Neural progenitor cell (in vitro differentiated cells): Measurements from ENCODE around the gene EPSTI1. TPM values are rescaled to one million over a fixed set of nuclear protein-coding genes. Genes with fewer than 3 reads are reported as not detected.

Source experiments
- DNase-seq: peaks from one replicate; pipeline ENCODE4 v3.0.0-alpha.2; 2016; ENCODE audit warnings: low spot score
- H2AFZ ChIP-seq: fragments of 200-600 bp; sonication (generic); replicated peaks from 2 replicates; pipeline ENCODE4 v1.6.1; 2016; ENCODE audit warnings: antibody characterized with exemption
- H3F3A ChIP-seq: fragments of 200-600 bp; sonication (generic); 2 replicates; pipeline ENCODE4 v1.6.1; 2016; ENCODE audit warnings: antibody characterized with exemption, low read depth
- H3K27ac ChIP-seq: fragments of 200-600 bp; sonication (generic); 2 replicates; pipeline ENCODE4 v1.5.1; 2016; ENCODE audit warnings: mild to moderate bottlenecking
- H3K27me3 ChIP-seq: fragments of 200-600 bp; sonication (generic); 2 replicates; pipeline ENCODE4 v1.6.1; 2016; ENCODE audit warnings: mild to moderate bottlenecking, moderate library complexity
- H3K36me3 ChIP-seq: fragments of 200-600 bp; sonication (generic); 2 replicates; pipeline ENCODE4 v1.5.1; 2016
- H3K4me1 ChIP-seq: fragments of 200-600 bp; sonication (generic); 2 replicates; pipeline ENCODE4 v1.6.1; 2016; ENCODE audit warnings: mixed run types
- H3K4me2 ChIP-seq: fragments of 200-600 bp; sonication (generic); 2 replicates; pipeline ENCODE4 v1.6.1; 2016
- H3K4me3 ChIP-seq: fragments of 200-600 bp; sonication (generic); 2 replicates; pipeline ENCODE4 v1.5.1; 2016
- H3K79me2 ChIP-seq: fragments of 200-600 bp; sonication (generic); 2 replicates; pipeline ENCODE4 v1.6.1; 2016; ENCODE audit warnings: low read depth
- H3K9ac ChIP-seq: fragments of 200-600 bp; sonication (generic); 2 replicates; pipeline ENCODE4 v1.6.1; 2016
- H3K9me3 ChIP-seq: fragments of 200-600 bp; sonication (generic); 2 replicates; pipeline ENCODE4 v1.5.1; 2016; ENCODE audit warnings: low read depth
- H4K20me1 ChIP-seq: fragments of 200-600 bp; sonication (generic); 2 replicates; pipeline ENCODE4 v1.6.1; 2016; ENCODE audit warnings: low read depth
- H3K27ac Mint-ChIP-seq: 3 replicates; pipeline ENCODE4 v1.8.0; 2021; ENCODE audit warnings: mixed read lengths
- H3K27me3 Mint-ChIP-seq: 2 replicates; pipeline ENCODE4 v1.8.0; 2022; ENCODE audit warnings: low read depth, mild to moderate bottlenecking, inconsistent platforms, moderate library complexity, mixed read lengths; ENCODE audit not compliant: insufficient read depth
- H3K36me3 Mint-ChIP-seq: 3 replicates; pipeline ENCODE4 v1.8.0; 2021; ENCODE audit warnings: mixed read lengths
- H3K4me1 Mint-ChIP-seq: 3 replicates; pipeline ENCODE4 v1.8.0; 2021; ENCODE audit warnings: mixed read lengths
- H3K4me3 Mint-ChIP-seq: 3 replicates; pipeline ENCODE4 v1.8.0; 2021; ENCODE audit warnings: mild to moderate bottlenecking, moderate library complexity, mixed read lengths
- H3K9me3 Mint-ChIP-seq: 3 replicates; pipeline ENCODE4 v1.8.0; 2020; ENCODE audit warnings: mixed read lengths
- EZH2 ChIP-seq: fragments of 200-600 bp; sonication (generic); IDR thresholded peaks from 2 replicates; pipeline ENCODE4 v1.6.1; 2017; ENCODE audit warnings: antibody characterized with exemption, mild to moderate bottlenecking, moderate library complexity
- EZH2phosphoT487 ChIP-seq: fragments of 200-600 bp; sonication (generic); IDR thresholded peaks from 2 replicates; pipeline ENCODE4 v1.6.1; 2017; ENCODE audit warnings: antibody characterized with exemption
- total RNA-seq: library from RNA; depleted of rRNA; stranded (reverse); fragments of >200 nt; gene quantifications from 2 replicates; pipeline ENCODE4 v1.2.3, GENCODE V29; 2015; ENCODE audit warnings: low replicate concordance
- TF ChIP-seq, protein P1 (sequence below): fragments of 200-600 bp; sonication (generic); IDR thresholded peaks from 2 replicates; pipeline ENCODE4 v1.5.1; 2017; ENCODE audit warnings: antibody characterized with exemption, mild to moderate bottlenecking

EPSTI1 gene
- total RNA-seq, 1 donor from 2014 or later: 0.32 TPM

GRCh38 chr13:43023289-43023963 lies 31.4 kb upstream of the EPSTI1 start, which contains the start of gene DNAJC15:
Gene DNAJC15 (plus strand): TSS chr13:43023586. CDS start chr13:43023627, 41 bp downstream.
- peaks cover 6% of the 10 kb centered on the region for H3K9me3 Mint-ChIP-seq
- Histone ChIP-seq H4K20me1 (no peaks in the 10 kb centered on the region), H3K9ac (no peak within 1 kb of the TSS), H2AFZ (peak within 1 kb of the TSS; percentile 48), H3F3A (no peaks in the 10 kb centered on the region), H3K4me1 (peaks cover 12% of the 10 kb centered on the region), H3K27ac (no peak within 1 kb of the TSS), H3K36me3 (no peaks in the 10 kb centered on the region), H3K27me3 (no peaks in the 10 kb centered on the region), H3K79me2 (no peaks in the 10 kb centered on the region), H3K4me2 (peak within 1 kb of the TSS; percentile 58), H3K9me3 (no peaks in the 10 kb centered on the region), H3K4me3 (peak within 1 kb of the TSS; percentile 43)
- H3K4me3 Mint-ChIP-seq: peak within 1 kb of the TSS; percentile 91
- peaks cover 11% of the 10 kb centered on the region for H3K27me3 Mint-ChIP-seq
- peak within 1 kb of the TSS; percentile 90 for H3K27ac Mint-ChIP-seq
- peak; percentile 70 for DNase-seq
- TF ChIP-seq EZH2 (no peak), EZH2phosphoT487 (no peak)
- TF ChIP-seq, protein P1, sequence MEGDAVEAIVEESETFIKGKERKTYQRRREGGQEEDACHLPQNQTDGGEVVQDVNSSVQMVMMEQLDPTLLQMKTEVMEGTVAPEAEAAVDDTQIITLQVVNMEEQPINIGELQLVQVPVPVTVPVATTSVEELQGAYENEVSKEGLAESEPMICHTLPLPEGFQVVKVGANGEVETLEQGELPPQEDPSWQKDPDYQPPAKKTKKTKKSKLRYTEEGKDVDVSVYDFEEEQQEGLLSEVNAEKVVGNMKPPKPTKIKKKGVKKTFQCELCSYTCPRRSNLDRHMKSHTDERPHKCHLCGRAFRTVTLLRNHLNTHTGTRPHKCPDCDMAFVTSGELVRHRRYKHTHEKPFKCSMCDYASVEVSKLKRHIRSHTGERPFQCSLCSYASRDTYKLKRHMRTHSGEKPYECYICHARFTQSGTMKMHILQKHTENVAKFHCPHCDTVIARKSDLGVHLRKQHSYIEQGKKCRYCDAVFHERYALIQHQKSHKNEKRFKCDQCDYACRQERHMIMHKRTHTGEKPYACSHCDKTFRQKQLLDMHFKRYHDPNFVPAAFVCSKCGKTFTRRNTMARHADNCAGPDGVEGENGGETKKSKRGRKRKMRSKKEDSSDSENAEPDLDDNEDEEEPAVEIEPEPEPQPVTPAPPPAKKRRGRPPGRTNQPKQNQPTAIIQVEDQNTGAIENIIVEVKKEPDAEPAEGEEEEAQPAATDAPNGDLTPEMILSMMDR: no peak
- peaks cover 6% of the 10 kb centered on the region for H3K36me3 Mint-ChIP-seq
- peaks cover 7% of the 10 kb centered on the region for H3K4me1 Mint-ChIP-seq

DNA sequence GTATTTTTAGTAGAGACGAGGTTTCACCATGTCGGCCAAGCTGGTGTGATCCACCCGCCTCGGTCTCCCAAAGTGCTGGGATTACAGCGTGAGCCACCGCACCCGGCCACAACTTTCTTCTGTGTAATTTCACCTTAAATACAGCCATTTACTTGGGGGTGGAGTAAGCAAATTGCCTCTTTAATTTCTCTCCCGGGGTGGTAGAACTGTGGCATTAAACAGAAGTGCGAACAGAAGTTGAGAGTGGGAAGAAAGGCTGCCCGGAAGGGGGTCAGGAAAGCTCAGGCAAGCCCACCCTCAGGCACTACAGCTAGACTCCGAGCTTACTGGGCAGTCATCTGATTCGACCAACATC lies 30.9 kb upstream of the EPSTI1 start:
- Mint-ChIP-seq H3K36me3 (peaks cover 6% of the 10 kb centered on the region), H3K9me3 (peaks cover 6% of the 10 kb centered on the region), H3K4me1 (peaks cover 7% of the 10 kb centered on the region), H3K27me3 (peaks cover 11% of the 10 kb centered on the region), H3K4me3 (peak overlapping the region; percentile 91), H3K27ac (no peak overlapping the region)
- H2AFZ ChIP-seq: peak overlapping the region; percentile 48
- DNase-seq: no peak
- H3K4me1 ChIP-seq: peaks cover 12% of the 10 kb centered on the region
- H3K4me3 ChIP-seq: peak overlapping the region; percentile 43
- H3K36me3 ChIP-seq: no peaks in the 10 kb centered on the region
- TF ChIP-seq EZH2phosphoT487: no peak
- no peak for TF ChIP-seq EZH2
- TF ChIP-seq, protein P1: no peak
- no peaks in the 10 kb centered on the region for H3K27me3 ChIP-seq
- no peak overlapping the region for H3K9ac ChIP-seq
- no peaks in the 10 kb centered on the region for H3K9me3 ChIP-seq
- H3K27ac ChIP-seq: no peak overlapping the region
- H4K20me1 ChIP-seq: no peaks in the 10 kb centered on the region
- no peaks in the 10 kb centered on the region for H3K79me2 ChIP-seq
- H3F3A ChIP-seq: no peaks in the 10 kb centered on the region
- peak overlapping the region; percentile 58 for H3K4me2 ChIP-seq

DNA sequence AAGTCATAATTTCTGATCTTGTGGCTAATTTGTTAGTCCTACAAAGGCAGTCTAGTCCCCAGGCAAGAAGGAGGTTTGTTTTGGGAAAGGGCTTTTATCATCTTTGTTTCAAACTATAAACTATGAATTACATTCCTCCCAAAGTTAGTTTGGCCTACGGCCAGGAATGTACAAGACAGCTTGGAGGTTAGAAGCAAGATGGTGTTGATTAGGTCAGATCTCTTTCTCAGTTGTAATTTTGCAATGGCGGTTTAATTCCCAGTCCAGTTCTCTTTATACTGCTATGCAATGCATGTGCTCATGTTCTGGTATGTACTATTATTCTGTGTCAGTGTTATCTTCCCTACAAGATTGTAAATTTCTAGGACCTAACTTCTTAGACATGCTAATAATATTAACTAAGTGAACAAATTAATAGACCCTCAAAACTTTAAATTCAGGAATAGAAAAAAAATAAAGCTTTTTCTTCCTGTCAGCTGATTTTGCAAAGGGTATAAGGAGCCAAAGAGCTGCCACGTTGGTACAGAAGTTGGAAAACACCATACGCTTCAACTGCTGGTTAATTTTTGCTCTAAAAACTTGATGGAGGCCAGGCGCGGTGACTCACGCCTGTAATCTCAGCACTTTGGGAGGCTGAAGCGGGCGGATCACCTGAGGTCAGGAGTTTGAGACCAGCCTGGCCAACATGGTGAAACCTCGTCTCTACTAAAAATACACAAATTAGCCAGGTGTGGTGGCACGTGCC lies 30.1 kb upstream of the EPSTI1 start:
- Histone ChIP-seq H3K4me3 (no peak overlapping the region), H2AFZ (no peak overlapping the region)
- H3K27ac Mint-ChIP-seq: no peak overlapping the region

More for the DNA sequence above, 30.1 kb upstream of the EPSTI1 start:
- H3K9me3 Mint-ChIP-seq: peaks cover 6% of the 10 kb centered on the region
- no peaks in the 10 kb centered on the region for H3K9me3 ChIP-seq
- H3K9ac ChIP-seq: no peak overlapping the region
- peaks cover 6% of the 10 kb centered on the region for H3K36me3 Mint-ChIP-seq
- no peaks in the 10 kb centered on the region for H4K20me1 ChIP-seq
- H3K27me3 ChIP-seq: no peaks in the 10 kb centered on the region
- no peak overlapping the region for H3K4me3 Mint-ChIP-seq
- H3K27ac ChIP-seq: no peak overlapping the region
- no peaks in the 10 kb centered on the region for H3K36me3 ChIP-seq
- peaks cover 11% of the 10 kb centered on the region for H3K27me3 Mint-ChIP-seq
- no peak for DNase-seq
- no peaks in the 10 kb centered on the region for H3K79me2 ChIP-seq
- H3K4me2 ChIP-seq: no peak overlapping the region
- no peaks in the 10 kb centered on the region for H3F3A ChIP-seq
- TF ChIP-seq, protein P1: no peak
- TF ChIP-seq EZH2phosphoT487 (no peak), EZH2 (no peak)
- peaks cover 12% of the 10 kb centered on the region for H3K4me1 ChIP-seq
- peaks cover 7% of the 10 kb centered on the region for H3K4me1 Mint-ChIP-seq
